ENCODE data around the gene LPIN1.

The LPIN1 gene

DNA sequence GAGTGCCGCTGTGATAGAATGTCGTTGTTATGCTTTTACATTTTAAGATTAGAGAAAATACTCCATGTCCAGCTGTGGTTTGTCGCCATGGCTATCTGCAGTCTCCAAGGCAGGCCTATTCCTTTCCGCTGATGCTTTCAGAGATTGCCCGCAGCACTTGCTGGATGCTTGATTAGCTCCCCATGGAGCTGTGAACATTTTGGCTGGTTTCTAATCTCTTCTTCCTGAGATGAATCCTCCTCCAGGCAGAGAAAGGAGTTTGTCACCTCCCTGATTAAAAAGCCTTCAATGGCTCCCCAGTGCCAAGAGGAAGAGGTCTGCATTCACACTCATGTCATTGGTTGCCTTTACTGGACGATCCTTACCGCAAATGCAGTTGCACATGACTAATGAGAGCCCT, 32.6 kb upstream of the LPIN1 start:
- Histone ChIP-seq H3K36me3 (ENCODE audit: low read depth) (no peaks in the 10 kb centered on the region), H3K4me3 (ENCODE audit: severe bottlenecking) (no peak overlapping the region), H3K27me3 (ENCODE audit: insufficient read depth, poor library complexity, severe bottlenecking) (no peaks in the 10 kb centered on the region), H3K27ac (ENCODE audit: poor library complexity, severe bottlenecking) (no peak overlapping the region), H3K9me3 (ENCODE audit: severe bottlenecking) (no peaks in the 10 kb centered on the region), H3K4me1 (ENCODE audit: insufficient read depth, poor library complexity, severe bottlenecking) (peaks cover 4% of the 10 kb centered on the region)
- TF ChIP-seq, protein P1, sequence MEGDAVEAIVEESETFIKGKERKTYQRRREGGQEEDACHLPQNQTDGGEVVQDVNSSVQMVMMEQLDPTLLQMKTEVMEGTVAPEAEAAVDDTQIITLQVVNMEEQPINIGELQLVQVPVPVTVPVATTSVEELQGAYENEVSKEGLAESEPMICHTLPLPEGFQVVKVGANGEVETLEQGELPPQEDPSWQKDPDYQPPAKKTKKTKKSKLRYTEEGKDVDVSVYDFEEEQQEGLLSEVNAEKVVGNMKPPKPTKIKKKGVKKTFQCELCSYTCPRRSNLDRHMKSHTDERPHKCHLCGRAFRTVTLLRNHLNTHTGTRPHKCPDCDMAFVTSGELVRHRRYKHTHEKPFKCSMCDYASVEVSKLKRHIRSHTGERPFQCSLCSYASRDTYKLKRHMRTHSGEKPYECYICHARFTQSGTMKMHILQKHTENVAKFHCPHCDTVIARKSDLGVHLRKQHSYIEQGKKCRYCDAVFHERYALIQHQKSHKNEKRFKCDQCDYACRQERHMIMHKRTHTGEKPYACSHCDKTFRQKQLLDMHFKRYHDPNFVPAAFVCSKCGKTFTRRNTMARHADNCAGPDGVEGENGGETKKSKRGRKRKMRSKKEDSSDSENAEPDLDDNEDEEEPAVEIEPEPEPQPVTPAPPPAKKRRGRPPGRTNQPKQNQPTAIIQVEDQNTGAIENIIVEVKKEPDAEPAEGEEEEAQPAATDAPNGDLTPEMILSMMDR (IDR thresholded peaks at IDR 0.05; ENCODE audit: poor library complexity, severe bottlenecking): no peak
- ATAC-seq (ENCODE audit: low read depth): no peak
- DNase-seq (ENCODE audit: low spot score): no peak

DNA sequence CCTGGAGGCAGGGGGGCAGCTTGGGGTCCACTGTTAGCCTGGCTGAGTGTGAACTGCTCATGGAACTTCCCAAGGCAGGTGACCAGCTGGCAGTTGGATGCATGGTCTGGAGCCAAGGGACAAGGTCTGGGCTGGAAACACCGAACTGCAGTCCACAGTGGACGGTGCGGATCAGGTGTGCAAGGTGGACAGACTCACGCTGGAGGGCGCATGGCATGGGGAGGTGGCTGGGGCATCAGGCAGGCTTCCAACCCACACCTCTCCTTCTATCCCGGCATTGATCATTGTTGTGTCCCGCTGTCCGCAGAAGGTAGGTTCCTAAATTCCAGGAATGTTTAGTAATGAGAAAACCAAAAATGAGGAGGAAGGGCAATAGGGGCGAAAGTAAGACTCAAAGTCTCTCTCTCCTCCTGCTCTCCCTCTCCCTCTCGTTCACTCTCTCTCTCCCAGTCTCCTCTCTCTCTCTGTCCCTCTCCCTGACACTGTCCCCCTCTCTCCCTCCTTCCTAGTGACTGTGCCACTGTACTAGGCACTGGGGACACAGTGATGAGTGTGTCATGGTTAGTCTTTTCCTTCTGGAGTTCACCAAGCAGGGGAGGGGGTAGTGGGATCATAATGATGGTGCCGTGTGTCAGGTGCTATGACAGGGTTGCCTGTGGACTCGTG, 30.3 kb upstream of the LPIN1 start:
- Histone ChIP-seq H3K27me3 (ENCODE audit: insufficient read depth, poor library complexity, severe bottlenecking) (no peaks in the 10 kb centered on the region), H3K4me3 (ENCODE audit: severe bottlenecking) (no peak overlapping the region), H3K36me3 (ENCODE audit: low read depth) (no peaks in the 10 kb centered on the region), H3K9me3 (ENCODE audit: severe bottlenecking) (no peaks in the 10 kb centered on the region), H3K4me1 (ENCODE audit: insufficient read depth, poor library complexity, severe bottlenecking) (no peaks in the 10 kb centered on the region), H3K27ac (ENCODE audit: poor library complexity, severe bottlenecking) (no peak overlapping the region)
- TF ChIP-seq, protein P1 (IDR thresholded peaks at IDR 0.05; ENCODE audit: poor library complexity, severe bottlenecking): no peak
- ATAC-seq (ENCODE audit: low read depth): no peak
- no peak for DNase-seq (ENCODE audit: low spot score)

DNA sequence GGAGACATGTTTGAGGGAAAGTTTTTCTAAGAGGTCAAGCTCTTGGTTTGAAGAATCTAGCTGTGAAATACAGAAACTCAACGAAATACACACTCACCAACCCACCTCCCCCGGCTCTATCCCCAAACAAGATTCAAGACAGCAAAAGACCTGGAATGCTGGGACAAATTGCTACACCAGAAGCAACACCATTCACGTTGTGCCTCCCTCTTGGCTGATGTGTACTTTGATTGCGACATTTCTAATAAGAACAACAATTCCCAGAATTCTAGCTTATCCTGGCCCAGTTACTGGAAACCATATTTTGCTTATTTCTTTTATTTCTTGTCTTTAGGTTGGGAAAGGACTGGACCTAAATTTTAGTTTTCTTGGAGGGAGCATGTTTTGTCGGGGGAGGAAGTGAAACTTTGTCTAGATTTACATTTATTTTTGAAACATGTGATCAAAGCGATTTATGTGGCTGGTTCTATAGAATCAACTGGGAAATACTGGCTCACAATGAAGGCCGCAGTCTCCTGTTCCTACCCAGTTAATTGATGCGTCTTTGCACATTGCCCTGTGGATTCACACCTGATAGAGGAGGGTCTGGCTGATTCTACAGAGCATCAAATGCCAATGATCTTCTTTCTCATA, 29.6 kb upstream of the LPIN1 start:
- Histone ChIP-seq H3K4me1 (ENCODE audit: insufficient read depth, poor library complexity, severe bottlenecking) (no peaks in the 10 kb centered on the region), H3K9me3 (ENCODE audit: severe bottlenecking) (no peaks in the 10 kb centered on the region), H3K4me3 (ENCODE audit: severe bottlenecking) (no peak overlapping the region), H3K27ac (ENCODE audit: poor library complexity, severe bottlenecking) (no peak overlapping the region), H3K27me3 (ENCODE audit: insufficient read depth, poor library complexity, severe bottlenecking) (no peaks in the 10 kb centered on the region), H3K36me3 (ENCODE audit: low read depth) (no peaks in the 10 kb centered on the region)
- DNase-seq (ENCODE audit: low spot score) (no peak), ATAC-seq (ENCODE audit: low read depth) (no peak)
- TF ChIP-seq, protein P1 (IDR thresholded peaks at IDR 0.05; ENCODE audit: poor library complexity, severe bottlenecking): no peak

DNA sequence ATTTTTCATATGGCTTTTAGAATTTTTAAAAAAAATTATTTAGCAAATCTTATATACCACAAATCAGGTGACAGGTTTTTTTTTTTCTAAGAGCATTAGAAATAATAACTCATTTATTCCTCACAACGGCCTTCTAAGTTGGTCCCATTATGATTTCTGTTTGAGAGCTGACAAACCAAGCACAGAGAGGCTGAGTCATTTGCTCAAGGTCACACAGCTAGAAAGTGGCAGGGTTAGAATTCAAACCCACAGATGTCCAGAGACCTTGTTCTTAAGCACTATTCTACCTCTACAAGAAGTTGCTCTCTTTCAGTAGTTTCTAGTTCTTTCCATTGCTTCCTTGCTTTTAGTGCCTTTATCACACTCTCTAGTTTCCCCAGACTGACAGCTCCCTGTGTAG, 28.8 kb upstream of the LPIN1 start:
- DNase-seq (ENCODE audit: low spot score) (no peak), ATAC-seq (ENCODE audit: low read depth) (no peak)
- Histone ChIP-seq H3K36me3 (ENCODE audit: low read depth) (no peaks in the 10 kb centered on the region), H3K4me1 (ENCODE audit: insufficient read depth, poor library complexity, severe bottlenecking) (no peaks in the 10 kb centered on the region), H3K27ac (ENCODE audit: poor library complexity, severe bottlenecking) (no peak overlapping the region), H3K27me3 (ENCODE audit: insufficient read depth, poor library complexity, severe bottlenecking) (no peaks in the 10 kb centered on the region), H3K4me3 (ENCODE audit: severe bottlenecking) (no peak overlapping the region), H3K9me3 (ENCODE audit: severe bottlenecking) (no peaks in the 10 kb centered on the region)
- TF ChIP-seq, protein P1 (IDR thresholded peaks at IDR 0.05; ENCODE audit: poor library complexity, severe bottlenecking): no peak

DNA sequence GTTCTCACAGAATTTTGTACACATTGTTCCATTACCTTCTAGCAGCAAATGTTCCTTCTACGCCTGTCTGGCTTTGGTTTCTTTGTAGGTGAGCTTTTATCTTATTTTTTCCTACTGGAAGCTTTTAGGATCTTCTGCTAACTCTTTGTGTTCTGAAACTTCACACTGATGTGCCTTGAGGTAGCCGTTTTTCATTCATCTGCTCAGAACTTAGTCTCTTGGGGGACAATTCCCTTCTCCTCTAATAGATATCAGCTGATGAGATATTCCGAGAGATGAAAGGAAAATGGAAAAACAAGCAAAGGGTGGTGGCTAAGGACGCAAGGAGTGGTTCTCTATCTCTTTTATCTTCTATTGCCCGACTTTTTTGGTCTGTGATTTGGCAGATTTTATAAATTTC, 27.8 kb upstream of the LPIN1 start:
- TF ChIP-seq, protein P1 (IDR thresholded peaks at IDR 0.05; ENCODE audit: poor library complexity, severe bottlenecking): no peak
- Histone ChIP-seq H3K36me3 (ENCODE audit: low read depth) (no peaks in the 10 kb centered on the region), H3K27ac (ENCODE audit: poor library complexity, severe bottlenecking) (no peak overlapping the region), H3K4me1 (ENCODE audit: insufficient read depth, poor library complexity, severe bottlenecking) (no peaks in the 10 kb centered on the region), H3K27me3 (ENCODE audit: insufficient read depth, poor library complexity, severe bottlenecking) (no peaks in the 10 kb centered on the region), H3K4me3 (ENCODE audit: severe bottlenecking) (no peak overlapping the region), H3K9me3 (ENCODE audit: severe bottlenecking) (no peaks in the 10 kb centered on the region)
- ATAC-seq (ENCODE audit: low read depth) (no peak), DNase-seq (ENCODE audit: low spot score) (no peak)
